Inferior parietal cortex (tissue), 1 donor: ENCODE measurements around the gene STK39.

Experiments used
- DNase-seq: peaks from one replicate; pipeline ENCODE4 v3.0.0-alpha.2; 2016; ENCODE audit errors: extremely low spot score

The STK39 gene

GRCh38 chr2:168243061-168243460 lies 4.3 kb downstream of the STK39 start:
- DNase-seq = no peak

GRCh38 chr2:168241746-168242145 lies 5.6 kb downstream of the STK39 start:
- no peak for DNase-seq

GRCh38 chr2:168241208-168241607 lies 6.2 kb downstream of the STK39 start:
- no peak for DNase-seq

- no peak for DNase-seq
These were observed 8.1 kb downstream of the STK39 start for GRCh38 chr2:168239281-168239680.

- no peak for DNase-seq
These were observed 9.7 kb downstream of the STK39 start for GRCh38 chr2:168237741-168238140.

GRCh38 chr2:168234407-168235085 lies 12.8 kb downstream of the STK39 start:
- no peak for DNase-seq

GRCh38 chr2:168233726-168234406 lies 13.5 kb downstream of the STK39 start:
- no peak for DNase-seq

- no peak for DNase-seq
These were observed 14.2 kb downstream of the STK39 start for GRCh38 chr2:168233166-168233565.

- DNase-seq = no peak
These were observed 15.7 kb downstream of the STK39 start for GRCh38 chr2:168231609-168232241.

GRCh38 chr2:168230389-168230788 lies 17.0 kb downstream of the STK39 start:
- no peak for DNase-seq

- DNase-seq = no peak
These were observed 23.0 kb downstream of the STK39 start for GRCh38 chr2:168224346-168224745.

GRCh38 chr2:168222088-168222487 lies 25.3 kb downstream of the STK39 start:
- DNase-seq = no peak

- no peak for DNase-seq
These were observed 26.2 kb downstream of the STK39 start for GRCh38 chr2:168220965-168221819.

GRCh38 chr2:168217920-168218319 lies 29.5 kb downstream of the STK39 start:
- DNase-seq = no peak

GRCh38 chr2:168216351-168217005 lies 30.9 kb downstream of the STK39 start:
- DNase-seq = no peak

GRCh38 chr2:168215813-168216212 lies 31.6 kb downstream of the STK39 start:
- DNase-seq = no peak

GRCh38 chr2:168212866-168213265 lies 34.5 kb downstream of the STK39 start:
- no peak for DNase-seq

GRCh38 chr2:168212167-168212566 lies 35.2 kb downstream of the STK39 start:
- no peak for DNase-seq

GRCh38 chr2:168211664-168212163 lies 35.7 kb downstream of the STK39 start:
- no peak for DNase-seq

- no peak for DNase-seq
These were observed 36.4 kb downstream of the STK39 start for GRCh38 chr2:168210895-168211570.
